ENCODE results near the gene CROCC.

Gene CROCC

DNA sequence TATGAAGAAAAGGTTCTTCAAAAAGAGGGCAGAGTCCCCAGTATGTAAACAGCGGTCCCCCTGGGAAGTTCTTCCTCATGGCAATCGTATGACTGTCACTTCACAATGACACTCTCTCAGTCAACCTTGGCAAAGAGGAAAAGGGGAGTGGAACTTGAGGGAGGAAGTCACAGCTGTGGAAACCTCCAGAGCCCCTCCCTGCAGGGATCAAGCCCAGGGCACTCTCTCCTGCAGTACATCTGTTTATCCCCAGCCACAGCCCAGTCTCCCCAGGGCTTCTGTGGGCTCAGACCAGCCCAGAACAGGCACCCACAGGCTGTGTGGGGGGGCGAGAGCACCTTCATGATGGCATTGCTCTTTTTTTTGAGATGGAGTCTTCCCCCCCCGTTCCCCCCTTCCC, 88.0 kb downstream of the CROCC start:
- in situ Hi-C loops (cut with HindIII; ENCODE audit: low sequenced_read_pairs): no loop called here
- no peak overlapping the region for H3K4me3 ChIP-seq (ENCODE audit: low read depth, low read length)
- TF ChIP-seq CTCF (IDR thresholded peaks at IDR 0.05; ENCODE audit: low read depth, low read length): no peak
- no peak for DNase-seq (ENCODE audit: low read depth, low spot score)

DNA sequence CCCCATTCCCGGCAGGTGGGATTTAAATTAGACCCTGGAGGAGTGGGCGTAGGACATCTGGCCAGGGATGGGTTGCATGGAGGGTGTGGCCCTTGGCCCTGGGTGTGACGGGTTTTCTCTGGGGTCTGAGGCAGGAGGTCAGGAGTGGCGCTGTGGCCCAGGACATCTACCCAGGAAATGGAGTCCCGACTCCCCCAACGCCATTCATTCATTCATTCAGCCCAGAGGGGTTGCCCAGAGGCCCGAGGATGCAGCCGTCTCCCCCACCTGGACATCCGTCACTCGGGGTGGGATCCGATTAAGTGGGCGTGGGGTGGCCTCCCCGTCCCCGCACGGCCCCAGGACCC, 89.3 kb downstream of the CROCC start:
- no peak for DNase-seq (ENCODE audit: low read depth, low spot score)
- in situ Hi-C loops (cut with HindIII; ENCODE audit: low sequenced_read_pairs): no loop called here
- TF ChIP-seq CTCF (IDR thresholded peaks at IDR 0.05; ENCODE audit: low read depth, low read length): no peak

DNA sequence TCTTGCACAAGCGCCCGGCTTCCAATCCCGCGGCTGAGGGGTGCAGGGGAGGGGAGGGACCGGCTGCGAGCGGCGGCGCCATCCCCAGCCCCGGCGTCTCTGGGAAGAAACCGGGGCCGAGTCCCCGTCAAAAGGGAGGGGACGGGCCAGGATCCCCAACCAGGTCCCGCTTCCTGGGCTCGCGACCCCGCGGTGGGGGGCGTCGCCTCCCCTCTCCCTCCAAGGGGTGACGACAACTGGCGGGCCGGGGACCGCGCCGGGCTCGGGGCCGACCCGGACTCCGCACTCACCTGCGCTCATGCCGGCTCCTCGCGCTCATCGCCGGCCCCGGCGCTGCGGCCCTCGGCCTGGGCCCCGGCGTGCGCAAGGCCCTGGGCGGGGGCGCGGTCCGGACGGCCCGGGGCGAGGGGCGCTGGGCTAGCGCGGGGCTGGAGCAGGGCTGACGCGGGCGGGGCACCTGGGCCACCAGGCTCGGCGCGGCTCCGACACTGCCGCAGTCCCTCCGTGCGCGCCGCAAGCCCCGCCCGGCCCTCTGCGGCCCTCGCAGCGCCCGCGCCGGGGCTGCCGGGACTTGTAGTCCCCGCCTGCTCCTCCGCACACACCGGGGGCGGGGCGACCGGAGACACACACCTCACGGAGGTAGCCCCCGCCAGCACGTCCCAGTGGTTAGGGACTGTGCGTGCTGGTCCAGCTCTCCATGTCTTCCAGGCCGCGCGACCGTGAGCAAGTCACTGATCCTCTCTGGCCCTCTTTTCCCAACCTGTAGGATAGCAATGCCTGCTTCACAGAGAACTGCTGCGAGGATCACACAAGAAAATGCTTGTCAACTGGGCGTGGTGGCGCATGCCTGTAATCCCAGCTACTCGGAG, 89.9 kb downstream of the CROCC start, which contains the start of gene ATP13A2:
ATP13A2 (minus strand) TSS at position 490 of the 869 bp plus-strand sequence; CDS start at position 300, 190 bp downstream.
- peak; percentile 66 for DNase-seq (ENCODE audit: low read depth, low spot score)
- in situ Hi-C loops (cut with HindIII; ENCODE audit: low sequenced_read_pairs): no loop called here
- TF ChIP-seq CTCF (IDR thresholded peaks at IDR 0.05; ENCODE audit: low read depth, low read length): no peak
- peak within 1 kb of the TSS; percentile 63 for H3K4me3 ChIP-seq (ENCODE audit: low read depth, low read length)

More for the DNA sequence above, 89.3 kb downstream of the CROCC start:
- H3K4me3 ChIP-seq (ENCODE audit: low read depth, low read length): peak overlapping the region; percentile 63

- DNase-seq (ENCODE audit: low read depth, low spot score): peak; percentile 46
- no peak overlapping the region for H3K4me3 ChIP-seq (ENCODE audit: low read depth, low read length)
- in situ Hi-C loops (cut with HindIII; ENCODE audit: low sequenced_read_pairs): no loop called here
- no peak for TF ChIP-seq CTCF (IDR thresholded peaks at IDR 0.05; ENCODE audit: low read depth, low read length)
Observed at GRCh38 chr1:17012775-17013490, 91.2 kb downstream of the CROCC start.

DNA sequence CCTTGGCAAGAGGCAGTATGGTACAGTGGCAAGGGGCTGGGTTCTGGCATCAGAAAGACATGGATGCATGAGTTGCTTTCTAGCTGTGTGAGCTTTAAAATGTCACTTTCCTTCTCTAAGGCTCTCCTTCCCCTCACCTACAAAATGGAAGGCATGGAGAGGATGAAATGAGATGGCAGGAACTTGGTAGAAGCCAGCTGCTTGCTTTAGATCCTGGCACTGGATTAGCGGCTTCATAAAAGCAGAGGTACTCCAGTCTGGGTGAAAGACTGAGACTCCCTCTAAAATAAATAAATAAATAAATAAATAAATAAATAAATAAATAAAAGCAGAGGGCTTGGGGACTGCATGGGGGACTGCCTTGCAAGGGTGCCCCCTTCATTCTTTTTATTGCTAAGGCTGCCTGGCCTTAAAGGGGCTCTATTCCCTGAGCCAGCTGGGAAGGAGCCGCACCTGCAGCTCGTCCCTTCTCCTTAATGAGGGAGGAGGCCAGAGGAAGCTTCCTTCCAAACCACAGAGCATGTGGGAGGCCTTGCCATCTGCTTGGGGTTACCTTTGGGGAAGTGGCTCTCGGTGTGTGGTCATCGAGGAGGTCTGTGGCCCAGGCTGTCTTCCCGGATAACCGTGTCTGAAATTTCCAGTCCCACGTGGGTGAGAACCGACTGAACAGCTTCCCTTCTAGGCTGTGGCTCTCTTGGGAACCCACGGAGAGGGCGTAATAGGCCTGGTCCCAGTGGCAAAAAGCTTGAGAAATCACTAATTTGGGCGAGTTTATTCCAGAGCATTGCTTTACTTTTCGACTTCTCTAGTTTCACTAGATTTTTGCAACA, 92.0 kb downstream of the CROCC start:
- TF ChIP-seq CTCF (IDR thresholded peaks at IDR 0.05; ENCODE audit: low read depth, low read length): no peak
- DNase-seq (ENCODE audit: low read depth, low spot score): no peak
- in situ Hi-C loops (cut with HindIII; ENCODE audit: low sequenced_read_pairs): no loop called here
- H3K4me3 ChIP-seq (ENCODE audit: low read depth, low read length): no peak overlapping the region

Data from astrocyte of the spinal cord (primary cell).